Endothelial cell (in vitro differentiated cells): ENCODE results near the gene SYNE2. TPM values are rescaled to one million over a fixed set of nuclear protein-coding genes. Genes with fewer than 3 reads are reported as not detected.

ENCODE experiments used
- DNase-seq: peaks from one replicate; pipeline ENCODE4 v3.0.0; 2021; ENCODE audit warnings: low spot score
- H3K27ac Mint-ChIP-seq: one replicate; pipeline ENCODE4 v1.8.0; 2021; ENCODE audit warnings: mixed read lengths, inconsistent platforms; ENCODE audit not compliant: unreplicated experiment
- H3K27me3 Mint-ChIP-seq: one replicate; pipeline ENCODE4 v1.8.0; 2021; ENCODE audit warnings: mild to moderate bottlenecking, moderate library complexity, mixed read lengths, inconsistent platforms; ENCODE audit not compliant: unreplicated experiment
- H3K36me3 Mint-ChIP-seq: one replicate; pipeline ENCODE4 v1.8.0; 2021; ENCODE audit warnings: mild to moderate bottlenecking, low read depth, mixed read lengths, inconsistent platforms; ENCODE audit not compliant: unreplicated experiment
- H3K4me1 Mint-ChIP-seq: one replicate; pipeline ENCODE4 v1.8.0; 2021; ENCODE audit warnings: mild to moderate bottlenecking, mixed read lengths, inconsistent platforms; ENCODE audit not compliant: unreplicated experiment
- H3K4me3 Mint-ChIP-seq: one replicate; pipeline ENCODE4 v1.8.0; 2021; ENCODE audit warnings: mild to moderate bottlenecking, mixed read lengths, inconsistent platforms; ENCODE audit not compliant: unreplicated experiment
- H3K9me3 Mint-ChIP-seq: one replicate; pipeline ENCODE4 v1.8.0; 2021; ENCODE audit warnings: mixed read lengths, inconsistent platforms; ENCODE audit not compliant: unreplicated experiment
- total RNA-seq: library from RNA; stranded (reverse); fragmentation: NEBNext Ultra II Directional; extraction: Animal tissue kit (Norgen Biotek cat#: 25700); gene quantifications from one replicate; pipeline ENCODE4 v1.2.1, GENCODE V29; 2021; ENCODE audit not compliant: unreplicated experiment
- TF ChIP-seq, protein P1 (sequence below): fragments of 200-600 bp; sonication (generic); IDR thresholded peaks from one replicate; pipeline ENCODE4 v1.5.0; 2021; ENCODE audit warnings: antibody characterized with exemption; ENCODE audit not compliant: unreplicated experiment

The SYNE2 gene
- total RNA-seq, 1 donor from 2014 or later: 35.9 TPM

DNA sequence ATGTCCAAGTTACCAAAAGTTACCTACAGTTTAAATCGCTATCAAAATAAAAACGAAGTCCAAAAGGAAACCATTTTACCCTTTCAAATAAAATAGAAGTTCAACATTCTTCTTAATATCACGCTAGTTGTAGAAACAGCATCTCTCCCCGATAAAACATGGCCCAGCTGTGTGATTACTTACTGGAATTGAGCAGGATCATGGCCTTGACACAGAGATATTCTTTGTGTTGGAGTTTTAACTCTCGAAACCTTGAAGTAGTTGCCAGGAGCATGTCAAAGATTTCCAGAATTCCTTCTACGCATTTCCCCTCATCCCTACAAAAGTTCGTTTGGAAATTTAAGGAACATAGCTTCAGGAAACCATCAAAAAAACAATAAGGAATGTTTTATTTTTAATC lies 396.6 kb downstream of the SYNE2 start:
- DNase-seq: no peak
- H3K9me3 Mint-ChIP-seq: no peaks in the 10 kb centered on the region
- no peaks in the 10 kb centered on the region for H3K27me3 Mint-ChIP-seq
- H3K27ac Mint-ChIP-seq: no peak overlapping the region
- no peaks in the 10 kb centered on the region for H3K4me1 Mint-ChIP-seq
- TF ChIP-seq, protein P1, sequence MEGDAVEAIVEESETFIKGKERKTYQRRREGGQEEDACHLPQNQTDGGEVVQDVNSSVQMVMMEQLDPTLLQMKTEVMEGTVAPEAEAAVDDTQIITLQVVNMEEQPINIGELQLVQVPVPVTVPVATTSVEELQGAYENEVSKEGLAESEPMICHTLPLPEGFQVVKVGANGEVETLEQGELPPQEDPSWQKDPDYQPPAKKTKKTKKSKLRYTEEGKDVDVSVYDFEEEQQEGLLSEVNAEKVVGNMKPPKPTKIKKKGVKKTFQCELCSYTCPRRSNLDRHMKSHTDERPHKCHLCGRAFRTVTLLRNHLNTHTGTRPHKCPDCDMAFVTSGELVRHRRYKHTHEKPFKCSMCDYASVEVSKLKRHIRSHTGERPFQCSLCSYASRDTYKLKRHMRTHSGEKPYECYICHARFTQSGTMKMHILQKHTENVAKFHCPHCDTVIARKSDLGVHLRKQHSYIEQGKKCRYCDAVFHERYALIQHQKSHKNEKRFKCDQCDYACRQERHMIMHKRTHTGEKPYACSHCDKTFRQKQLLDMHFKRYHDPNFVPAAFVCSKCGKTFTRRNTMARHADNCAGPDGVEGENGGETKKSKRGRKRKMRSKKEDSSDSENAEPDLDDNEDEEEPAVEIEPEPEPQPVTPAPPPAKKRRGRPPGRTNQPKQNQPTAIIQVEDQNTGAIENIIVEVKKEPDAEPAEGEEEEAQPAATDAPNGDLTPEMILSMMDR: no peak
- H3K4me3 Mint-ChIP-seq: no peak overlapping the region
- H3K36me3 Mint-ChIP-seq: no peaks in the 10 kb centered on the region

DNA sequence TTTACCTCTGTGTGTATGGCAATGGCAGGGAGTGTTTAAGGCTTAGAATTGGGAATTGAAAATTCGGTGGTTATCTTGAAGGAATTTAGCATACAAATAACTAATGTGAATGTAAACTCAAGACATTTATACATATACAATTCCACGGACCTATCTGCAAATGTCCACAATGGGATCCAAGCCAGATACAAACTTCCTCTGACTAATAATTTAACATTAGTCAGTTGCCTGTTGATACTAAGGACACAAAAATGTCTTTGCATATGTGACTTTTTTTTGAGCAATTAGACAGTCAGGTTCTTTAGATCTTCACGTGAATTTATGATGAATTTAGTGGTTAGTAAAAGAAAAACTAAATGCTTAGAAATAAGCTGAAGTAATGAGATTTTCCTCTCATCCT lies 400.9 kb downstream of the SYNE2 start:
- Mint-ChIP-seq H3K27me3 (no peaks in the 10 kb centered on the region), H3K36me3 (no peaks in the 10 kb centered on the region), H3K4me1 (no peaks in the 10 kb centered on the region), H3K9me3 (no peaks in the 10 kb centered on the region), H3K4me3 (no peak overlapping the region), H3K27ac (no peak overlapping the region)
- TF ChIP-seq, protein P1: no peak
- DNase-seq: no peak

DNA sequence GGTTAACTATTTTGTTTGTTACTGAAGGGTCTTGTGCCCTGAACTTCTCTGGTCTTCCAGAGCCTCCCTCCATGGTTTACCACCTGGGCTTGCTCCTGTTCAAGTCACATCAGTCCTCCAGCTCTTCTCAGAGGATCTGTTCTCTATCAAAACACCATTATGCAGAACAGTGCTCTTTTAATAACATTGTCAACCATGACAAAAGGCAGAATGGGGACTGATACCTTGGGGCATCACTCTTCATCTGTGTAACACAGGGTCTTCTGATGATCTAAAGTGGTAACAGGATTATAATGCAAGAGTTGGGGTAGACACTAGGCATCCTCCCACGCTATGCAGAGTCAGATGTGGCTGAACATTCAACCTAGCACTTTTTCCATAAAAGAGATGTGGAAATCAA lies 403.0 kb downstream of the SYNE2 start:
- no peak for DNase-seq
- H3K9me3 Mint-ChIP-seq: no peaks in the 10 kb centered on the region
- H3K4me1 Mint-ChIP-seq: no peaks in the 10 kb centered on the region
- no peaks in the 10 kb centered on the region for H3K36me3 Mint-ChIP-seq
- H3K27me3 Mint-ChIP-seq: peaks cover 1% of the 10 kb centered on the region
- no peak overlapping the region for H3K4me3 Mint-ChIP-seq
- no peak overlapping the region for H3K27ac Mint-ChIP-seq
- TF ChIP-seq, protein P1: no peak

DNA sequence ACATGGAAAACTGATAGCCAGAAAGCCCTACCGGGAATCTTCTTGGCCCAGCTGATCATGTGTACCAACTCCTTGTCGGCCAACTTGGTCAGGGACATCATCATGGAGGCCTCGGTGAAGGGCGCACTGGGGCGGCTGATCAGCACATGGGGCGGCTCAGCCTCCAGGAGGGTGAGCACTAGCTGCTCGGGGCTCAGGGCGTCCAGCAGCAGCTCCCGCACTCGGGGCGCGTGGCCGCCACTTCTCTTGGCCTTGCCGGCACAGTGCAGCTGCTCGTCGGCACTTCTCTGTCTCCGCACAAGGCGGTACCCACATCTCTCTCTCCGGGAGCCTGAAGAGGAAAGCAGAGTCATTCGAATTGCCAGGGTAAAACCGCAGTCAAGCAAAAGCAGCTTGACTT lies 407.6 kb downstream of the SYNE2 start:
- peaks cover 1% of the 10 kb centered on the region for H3K27me3 Mint-ChIP-seq
- H3K4me1 Mint-ChIP-seq: no peaks in the 10 kb centered on the region
- H3K4me3 Mint-ChIP-seq: no peak overlapping the region
- no peak for DNase-seq
- TF ChIP-seq, protein P1: no peak
- no peaks in the 10 kb centered on the region for H3K9me3 Mint-ChIP-seq
- no peaks in the 10 kb centered on the region for H3K36me3 Mint-ChIP-seq
- H3K27ac Mint-ChIP-seq: no peak overlapping the region

DNA sequence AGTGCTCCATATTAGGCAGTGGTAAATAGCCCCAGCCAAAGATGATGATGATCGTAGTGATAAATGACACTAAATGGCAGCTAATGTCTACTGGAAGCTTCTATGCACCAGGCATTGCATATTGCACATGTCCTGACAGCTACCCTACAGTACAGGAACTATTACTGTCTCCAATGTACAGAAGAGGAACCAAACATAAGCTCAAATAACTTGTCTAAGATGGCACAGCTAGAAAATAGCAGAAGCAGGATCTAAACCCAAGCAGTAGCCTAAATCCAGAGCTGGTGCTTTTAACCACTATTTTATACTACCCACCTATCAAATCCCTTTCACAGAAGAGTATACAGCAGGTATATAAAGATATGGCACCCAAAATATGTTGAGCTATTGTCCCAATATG lies 412.4 kb downstream of the SYNE2 start:
- no peak overlapping the region for H3K27ac Mint-ChIP-seq
- no peaks in the 10 kb centered on the region for H3K9me3 Mint-ChIP-seq
- TF ChIP-seq, protein P1: no peak
- H3K27me3 Mint-ChIP-seq: peaks cover 2% of the 10 kb centered on the region
- no peak overlapping the region for H3K4me3 Mint-ChIP-seq
- DNase-seq: no peak
- H3K36me3 Mint-ChIP-seq: no peaks in the 10 kb centered on the region
- H3K4me1 Mint-ChIP-seq: no peaks in the 10 kb centered on the region
